Fibroblast of lung (primary cell): ENCODE results near the gene ARHGAP6. TPM values are rescaled to one million over a fixed set of nuclear protein-coding genes. Genes with fewer than 3 reads are reported as not detected.

ENCODE experiments used
- DNase-seq, 2 donors: peaks; one replicate each; pipeline versions ENCODE4 v3.0.0 to v3.0.0-alpha.2; 2010; ENCODE audit warnings: low read depth in 2 of 2
- H2AFZ ChIP-seq: 2 replicates; pipeline ENCODE4 v1.5.1; 2012; ENCODE audit warnings: low read length, control low read depth, inconsistent platforms
- H3K27ac ChIP-seq: 2 replicates; pipeline ENCODE4 v1.5.1; 2011; ENCODE audit warnings: low read length, control low read depth; ENCODE audit not compliant: insufficient read depth
- H3K27me3 ChIP-seq: 2 replicates; pipeline ENCODE4 v1.5.1; 2011; ENCODE audit warnings: mild to moderate bottlenecking, low read length; ENCODE audit not compliant: control insufficient read depth, insufficient read depth
- H3K36me3 ChIP-seq: 2 replicates; pipeline ENCODE4 v1.5.1; 2011; ENCODE audit warnings: low read length; ENCODE audit not compliant: control insufficient read depth, insufficient read depth
- H3K4me1 ChIP-seq: 2 replicates; pipeline ENCODE4 v1.5.1; 2011; ENCODE audit warnings: low read length; ENCODE audit not compliant: control insufficient read depth, insufficient read depth; ENCODE audit errors: extremely low read depth
- H3K4me2 ChIP-seq: 2 replicates; pipeline ENCODE4 v1.5.1; 2011; ENCODE audit warnings: low read length, control low read depth; ENCODE audit not compliant: insufficient read depth; ENCODE audit errors: extremely low read depth
- H3K4me3 ChIP-seq, 4 experiments: fragments of 200-600 bp in 1 of 4; sonication (generic) in 1 of 4; replicated peaks in 1 of 4; 2 replicates each; pipeline ENCODE4 v1.5.1; 2011 to 2016; ENCODE audit warnings: low read length in 4 of 4, low read depth in 3 of 4, mild to moderate bottlenecking in 3 of 4, control low read depth in 2 of 4, inconsistent platforms in 1 of 4, mixed read lengths in 1 of 4; ENCODE audit not compliant: insufficient read depth in 1 of 4; ENCODE audit errors: control extremely low read depth in 1 of 4
- H3K79me2 ChIP-seq: 2 replicates; pipeline ENCODE4 v1.5.1; 2012; ENCODE audit warnings: mild to moderate bottlenecking, low read length, inconsistent platforms; ENCODE audit not compliant: control insufficient read depth, insufficient read depth
- H3K9ac ChIP-seq: 2 replicates; pipeline ENCODE4 v1.5.1; 2011; ENCODE audit warnings: mild to moderate bottlenecking, low read length, control low read depth; ENCODE audit not compliant: insufficient read depth
- H3K9me3 ChIP-seq: 2 replicates; pipeline ENCODE4 v1.5.1; 2012; ENCODE audit warnings: low read depth, low read length; ENCODE audit not compliant: control insufficient read depth, insufficient read depth
- H4K20me1 ChIP-seq: 2 replicates; pipeline ENCODE4 v1.5.1; 2011; ENCODE audit warnings: low read length; ENCODE audit not compliant: control insufficient read depth, insufficient read depth; ENCODE audit errors: extremely low read depth
- EZH2 ChIP-seq: IDR thresholded peaks from 2 replicates; pipeline ENCODE4 v1.5.1; 2012; ENCODE audit warnings: low read length, control low read depth, mild to moderate bottlenecking; ENCODE audit errors: missing control alignments
- polyA plus RNA-seq, 2 donors: library from polyadenylated mRNA; depleted of rRNA in 1 of 2; stranded (reverse) in 1 of 2; unstranded in 1 of 2; fragments of >200 nt; gene quantifications; 2 replicates each; pipeline ENCODE4 v1.2.1, GENCODE V29; 2011 to 2012; ENCODE audit warnings: missing spikeins in 1 of 2
- total RNA-seq: library from RNA; depleted of rRNA; stranded (reverse); fragments of >200 nt; gene quantifications from 2 replicates; pipeline ENCODE4 v1.2.1, GENCODE V29; 2014
- TF ChIP-seq, protein P1 (sequence below), 2 donors: IDR thresholded peaks in 1 of 2; conservative IDR thresholded peaks in 1 of 2; 1 replicate in 1 of 2; 2 replicates in 1 of 2; pipeline ENCODE4 v1.5.1; 2011 to 2012; ENCODE audit warnings: low read length in 2 of 2, control low read depth in 1 of 2, inconsistent platforms in 1 of 2, low read depth in 1 of 2, mild to moderate bottlenecking in 1 of 2

ARHGAP6 gene
- total and polyA plus RNA-seq, 2 donors (not counting 1 experiment from before 2014, with no cell fraction given): 5.9 to 11.7 TPM

DNA sequence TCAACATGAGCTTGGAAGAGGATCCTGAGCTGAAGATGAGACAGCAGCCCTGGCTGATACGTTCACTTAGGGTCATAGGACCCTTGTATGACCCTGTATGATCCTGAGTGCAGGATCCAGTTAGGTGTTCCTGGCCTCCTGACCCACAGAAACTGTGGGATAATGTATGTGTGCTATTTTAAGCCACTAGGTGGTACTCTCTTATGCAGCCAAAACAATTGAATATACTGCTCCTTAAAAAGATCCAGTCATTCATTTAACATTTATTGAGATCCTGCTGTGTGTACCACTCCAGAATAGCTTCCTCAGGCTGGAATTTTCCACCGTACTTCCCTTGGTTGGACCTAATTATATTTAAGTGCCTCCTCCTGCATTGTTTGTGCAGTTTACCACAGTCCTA lies 205.4 kb downstream of the ARHGAP6 start:
- no peaks in the 10 kb centered on the region for H4K20me1 ChIP-seq
- DNase-seq: no peak
- H3K9ac ChIP-seq: no peak overlapping the region
- TF ChIP-seq EZH2: no peak
- TF ChIP-seq, protein P1, sequence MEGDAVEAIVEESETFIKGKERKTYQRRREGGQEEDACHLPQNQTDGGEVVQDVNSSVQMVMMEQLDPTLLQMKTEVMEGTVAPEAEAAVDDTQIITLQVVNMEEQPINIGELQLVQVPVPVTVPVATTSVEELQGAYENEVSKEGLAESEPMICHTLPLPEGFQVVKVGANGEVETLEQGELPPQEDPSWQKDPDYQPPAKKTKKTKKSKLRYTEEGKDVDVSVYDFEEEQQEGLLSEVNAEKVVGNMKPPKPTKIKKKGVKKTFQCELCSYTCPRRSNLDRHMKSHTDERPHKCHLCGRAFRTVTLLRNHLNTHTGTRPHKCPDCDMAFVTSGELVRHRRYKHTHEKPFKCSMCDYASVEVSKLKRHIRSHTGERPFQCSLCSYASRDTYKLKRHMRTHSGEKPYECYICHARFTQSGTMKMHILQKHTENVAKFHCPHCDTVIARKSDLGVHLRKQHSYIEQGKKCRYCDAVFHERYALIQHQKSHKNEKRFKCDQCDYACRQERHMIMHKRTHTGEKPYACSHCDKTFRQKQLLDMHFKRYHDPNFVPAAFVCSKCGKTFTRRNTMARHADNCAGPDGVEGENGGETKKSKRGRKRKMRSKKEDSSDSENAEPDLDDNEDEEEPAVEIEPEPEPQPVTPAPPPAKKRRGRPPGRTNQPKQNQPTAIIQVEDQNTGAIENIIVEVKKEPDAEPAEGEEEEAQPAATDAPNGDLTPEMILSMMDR (conservative IDR thresholded peaks at IDR 0.05 in 1 of 2, IDR thresholded peaks at IDR 0.05 in 1 of 2; ENCODE audit: low read depth in 1 of 2, low read length in 2 of 2): no peak
- no peak overlapping the region for H3K27ac ChIP-seq
- no peak overlapping the region for H3K4me2 ChIP-seq
- no peaks in the 10 kb centered on the region for H3K9me3 ChIP-seq
- H3K4me1 ChIP-seq: peaks cover 2% of the 10 kb centered on the region
- H3K79me2 ChIP-seq: no peaks in the 10 kb centered on the region
- no peaks in the 10 kb centered on the region for H3K27me3 ChIP-seq
- H3K4me3 ChIP-seq: no peak overlapping the region
- H3K36me3 ChIP-seq: no peaks in the 10 kb centered on the region
- no peak overlapping the region for H2AFZ ChIP-seq

DNA sequence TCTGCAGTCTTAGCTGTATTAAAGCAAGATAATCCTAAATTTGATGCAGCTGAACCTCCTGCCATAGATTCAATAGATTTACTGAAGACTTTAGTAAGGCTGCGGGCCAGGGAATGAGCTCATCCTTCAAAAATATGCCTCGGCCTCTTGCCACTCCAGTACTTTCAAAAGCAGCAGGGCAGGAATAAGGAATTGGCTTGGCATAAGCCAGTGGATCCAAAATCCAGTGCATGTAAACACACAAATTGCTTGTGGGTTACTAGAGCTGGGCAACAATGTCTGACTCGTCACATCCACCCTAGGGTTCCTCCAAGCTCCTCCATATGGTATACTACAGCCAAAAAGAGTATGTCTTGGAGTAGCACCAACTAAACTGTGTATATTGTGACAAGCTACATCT lies 207.6 kb downstream of the ARHGAP6 start:
- no peak overlapping the region for H2AFZ ChIP-seq
- no peak for TF ChIP-seq EZH2
- TF ChIP-seq, protein P1 (conservative IDR thresholded peaks at IDR 0.05 in 1 of 2, IDR thresholded peaks at IDR 0.05 in 1 of 2; ENCODE audit: low read depth in 1 of 2, low read length in 2 of 2): no peak
- no peaks in the 10 kb centered on the region for H3K36me3 ChIP-seq
- no peak overlapping the region for H3K4me2 ChIP-seq
- peak; percentile 59 to 61 for DNase-seq
- H3K9ac ChIP-seq: no peak overlapping the region
- no peak overlapping the region for H3K4me3 ChIP-seq
- no peaks in the 10 kb centered on the region for H3K9me3 ChIP-seq
- peaks cover 2% of the 10 kb centered on the region for H3K4me1 ChIP-seq
- H4K20me1 ChIP-seq: no peaks in the 10 kb centered on the region
- H3K79me2 ChIP-seq: no peaks in the 10 kb centered on the region
- no peak overlapping the region for H3K27ac ChIP-seq
- H3K27me3 ChIP-seq: no peaks in the 10 kb centered on the region

DNA sequence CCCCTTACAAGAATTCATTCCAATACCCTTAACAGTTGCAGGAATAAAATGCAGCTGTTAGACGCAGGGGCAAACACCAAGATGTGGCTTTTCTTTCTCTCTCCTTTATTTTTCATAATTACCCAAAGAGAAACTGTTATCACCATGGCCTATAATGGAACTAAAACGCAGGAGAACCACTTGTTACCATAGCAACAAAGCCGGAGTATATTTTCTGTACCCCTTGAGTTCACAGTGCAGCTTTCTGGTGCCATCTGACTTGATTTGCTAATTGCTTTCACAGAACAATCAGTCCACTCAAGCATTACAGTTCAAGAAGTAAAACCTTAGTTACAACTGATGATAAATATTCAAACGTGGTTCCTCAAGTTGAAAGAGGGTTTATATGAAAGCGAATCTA lies 214.6 kb downstream of the ARHGAP6 start:
- H3K36me3 ChIP-seq: no peaks in the 10 kb centered on the region
- H3K4me1 ChIP-seq: no peaks in the 10 kb centered on the region
- no peak overlapping the region for H2AFZ ChIP-seq
- H3K4me2 ChIP-seq: no peak overlapping the region
- no peak overlapping the region for H3K27ac ChIP-seq
- no peaks in the 10 kb centered on the region for H3K27me3 ChIP-seq
- H3K9ac ChIP-seq: no peak overlapping the region
- DNase-seq: no peak
- H3K79me2 ChIP-seq: no peaks in the 10 kb centered on the region
- no peak overlapping the region for H3K4me3 ChIP-seq
- TF ChIP-seq, protein P1 (conservative IDR thresholded peaks at IDR 0.05 in 1 of 2, IDR thresholded peaks at IDR 0.05 in 1 of 2; ENCODE audit: low read depth in 1 of 2, low read length in 2 of 2): no peak
- no peak for TF ChIP-seq EZH2
- H4K20me1 ChIP-seq: no peaks in the 10 kb centered on the region
- no peaks in the 10 kb centered on the region for H3K9me3 ChIP-seq
